PC-9 (cell line): ENCODE results near the gene SLC4A1AP. TPM values are rescaled to one million over a fixed set of nuclear protein-coding genes. Genes with fewer than 3 reads are reported as not detected.

Experiments
- Bru-seq: library from RNA; stranded (reverse); fragments of 400-500 nt; gene quantifications from one replicate; lab custom pipeline; 2021; lab: Mats Ljungman, UMichigan
- BruChase-seq, 2 experiments: library from RNA; stranded (reverse); fragments of 400-500 nt; gene quantifications; one replicate each; lab custom pipeline; 2021; lab: Mats Ljungman, UMichigan
- BruUV-seq: library from RNA; stranded (reverse); fragments of 400-500 nt; replicated peaks from 2 replicates; lab custom pipeline; 2021; lab: Mats Ljungman, UMichigan
- CTCF ChIA-PET: fragments of 300-600 bp; sonication (Branson Sonifier 250); formaldehyde crosslinking; loops from one replicate; lab custom pipeline; 2022; ENCODE audit warnings: antibody characterized with exemption; lab: Charles Lee
- POLR2A ChIA-PET: fragments of 300-600 bp; sonication (Branson Sonifier 250); formaldehyde crosslinking; loops from one replicate; lab custom pipeline; 2022; ENCODE audit warnings: antibody characterized with exemption; ENCODE audit not compliant: unreplicated experiment; lab: Charles Lee
- DNase-seq, 2 experiments: peaks; one replicate each; pipeline versions ENCODE4 v3.0.0 to v3.0.0-alpha.2; 2015 to 2022; ENCODE audit warnings: mixed read lengths in 1 of 2
- H2AFZ ChIP-seq: fragments of 200-600 bp; sonication (generic); 2 replicates; pipeline ENCODE4 v1.8.1; 2017; ENCODE audit warnings: antibody characterized with exemption
- H3F3A ChIP-seq: fragments of 200-600 bp; sonication (generic); 2 replicates; pipeline ENCODE4 v1.8.1; 2017; ENCODE audit warnings: antibody characterized with exemption, mild to moderate bottlenecking, low read depth; ENCODE audit not compliant: insufficient read depth
- H3K27ac ChIP-seq: fragments of 200-600 bp; sonication (generic); 2 replicates; pipeline ENCODE4 v1.6.1; 2016; ENCODE audit warnings: mixed run types
- H3K27me3 ChIP-seq: fragments of 200-600 bp; sonication (generic); 2 replicates; pipeline ENCODE4 v1.6.1; 2016; ENCODE audit warnings: low read depth, mixed run types; ENCODE audit not compliant: insufficient read depth
- H3K36me3 ChIP-seq: fragments of 200-600 bp; sonication (generic); 2 replicates; pipeline ENCODE4 v1.6.1; 2016; ENCODE audit warnings: low read depth, mixed run types
- H3K4me1 ChIP-seq: fragments of 200-600 bp; sonication (generic); replicated peaks from 2 replicates; pipeline ENCODE4 v1.6.1; 2016; ENCODE audit warnings: mixed run types; ENCODE audit not compliant: insufficient read depth
- H3K4me2 ChIP-seq: fragments of 200-600 bp; sonication (generic); 2 replicates; pipeline ENCODE4 v1.6.1; 2017; ENCODE audit warnings: mixed run types
- H3K4me3 ChIP-seq: fragments of 200-600 bp; sonication (generic); 2 replicates; pipeline ENCODE4 v1.6.1; 2016; ENCODE audit warnings: mixed run types
- H3K79me2 ChIP-seq: fragments of 200-600 bp; sonication (generic); 2 replicates; pipeline ENCODE4 v1.6.1; 2017; ENCODE audit warnings: low read depth, mixed run types
- H3K9me2 ChIP-seq: fragments of 200-600 bp; sonication (generic); 2 replicates; pipeline ENCODE4 v1.8.1; 2017; ENCODE audit warnings: mild to moderate bottlenecking; ENCODE audit not compliant: insufficient read depth
- H3K9me3 ChIP-seq: fragments of 200-600 bp; sonication (generic); 2 replicates; pipeline ENCODE4 v1.8.1; 2016; ENCODE audit warnings: low read depth; ENCODE audit not compliant: insufficient read depth
- H4K20me1 ChIP-seq: fragments of 200-600 bp; sonication (generic); 2 replicates; pipeline ENCODE4 v1.8.1; 2017; ENCODE audit not compliant: insufficient read depth
- EZH2 ChIP-seq: fragments of 200-600 bp; sonication (generic); IDR thresholded peaks from 2 replicates; pipeline ENCODE4 v1.8.0; 2017; ENCODE audit warnings: antibody characterized with exemption, low read depth
- intact Hi-C: fragments of 100-400 bp; cut with micrococcal nuclease; formaldehyde crosslinking; loops from one replicate; pipeline ENCODE4 v1.10.0; 2022; ENCODE audit not compliant: unreplicated experiment
- long read RNA-seq: library from polyadenylated mRNA; stranded (forward); transcript quantifications from one replicate; pipeline ENCODE4 v2.0.0, GENCODE V29; 2022
- total RNA-seq: library from RNA; stranded (reverse); gene quantifications from 2 replicates; pipeline ENCODE4 v1.2.3, GENCODE V29; 2021
- TF ChIP-seq, protein P1 (sequence below): fragments of 200-600 bp; sonication (generic); conservative IDR thresholded peaks from 2 replicates; pipeline ENCODE4 v1.6.1; 2017; ENCODE audit warnings: mixed run types, antibody characterized with exemption, mild to moderate bottlenecking, moderate library complexity

Gene SLC4A1AP, protein sequence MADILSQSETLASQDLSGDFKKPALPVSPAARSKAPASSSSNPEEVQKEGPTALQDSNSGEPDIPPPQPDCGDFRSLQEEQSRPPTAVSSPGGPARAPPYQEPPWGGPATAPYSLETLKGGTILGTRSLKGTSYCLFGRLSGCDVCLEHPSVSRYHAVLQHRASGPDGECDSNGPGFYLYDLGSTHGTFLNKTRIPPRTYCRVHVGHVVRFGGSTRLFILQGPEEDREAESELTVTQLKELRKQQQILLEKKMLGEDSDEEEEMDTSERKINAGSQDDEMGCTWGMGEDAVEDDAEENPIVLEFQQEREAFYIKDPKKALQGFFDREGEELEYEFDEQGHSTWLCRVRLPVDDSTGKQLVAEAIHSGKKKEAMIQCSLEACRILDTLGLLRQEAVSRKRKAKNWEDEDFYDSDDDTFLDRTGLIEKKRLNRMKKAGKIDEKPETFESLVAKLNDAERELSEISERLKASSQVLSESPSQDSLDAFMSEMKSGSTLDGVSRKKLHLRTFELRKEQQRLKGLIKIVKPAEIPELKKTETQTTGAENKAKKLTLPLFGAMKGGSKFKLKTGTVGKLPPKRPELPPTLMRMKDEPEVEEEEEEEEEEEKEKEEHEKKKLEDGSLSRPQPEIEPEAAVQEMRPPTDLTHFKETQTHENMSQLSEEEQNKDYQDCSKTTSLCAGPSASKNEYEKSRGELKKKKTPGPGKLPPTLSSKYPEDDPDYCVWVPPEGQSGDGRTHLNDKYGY
- total RNA-seq (18.5 and 22.7 TPM in 2 replicates), Bru-seq, nascent RNA (percentile 71 among the genes with signal in this experiment), BruChase-seq, experiment 1, labeled RNA remaining after a 2-hour chase (percentile 77 among the genes with signal in this experiment), BruChase-seq, experiment 2, labeled RNA remaining after a 6-hour chase (percentile 79 among the genes with signal in this experiment)
- long read RNA-seq, transcript SLC4A1AP-201 (14 exons, 2,959 nt), result major isoform, 73 of 82 reads
- long read RNA-seq, partial matches to known transcripts, result 2 of 82 reads
- long read RNA-seq, other reads (novel, unspliced or antisense), result 7 of 82 reads

- H3K4me1 ChIP-seq, result peaks cover 26% of the 10 kb centered on the region
- peak within 1 kb of the TSS; percentile 94 for H3K4me2 ChIP-seq
- no peaks in the 10 kb centered on the region for H3K9me2 ChIP-seq
- no peaks in the 10 kb centered on the region for H3K27me3 ChIP-seq
- TF ChIP-seq, protein P1, sequence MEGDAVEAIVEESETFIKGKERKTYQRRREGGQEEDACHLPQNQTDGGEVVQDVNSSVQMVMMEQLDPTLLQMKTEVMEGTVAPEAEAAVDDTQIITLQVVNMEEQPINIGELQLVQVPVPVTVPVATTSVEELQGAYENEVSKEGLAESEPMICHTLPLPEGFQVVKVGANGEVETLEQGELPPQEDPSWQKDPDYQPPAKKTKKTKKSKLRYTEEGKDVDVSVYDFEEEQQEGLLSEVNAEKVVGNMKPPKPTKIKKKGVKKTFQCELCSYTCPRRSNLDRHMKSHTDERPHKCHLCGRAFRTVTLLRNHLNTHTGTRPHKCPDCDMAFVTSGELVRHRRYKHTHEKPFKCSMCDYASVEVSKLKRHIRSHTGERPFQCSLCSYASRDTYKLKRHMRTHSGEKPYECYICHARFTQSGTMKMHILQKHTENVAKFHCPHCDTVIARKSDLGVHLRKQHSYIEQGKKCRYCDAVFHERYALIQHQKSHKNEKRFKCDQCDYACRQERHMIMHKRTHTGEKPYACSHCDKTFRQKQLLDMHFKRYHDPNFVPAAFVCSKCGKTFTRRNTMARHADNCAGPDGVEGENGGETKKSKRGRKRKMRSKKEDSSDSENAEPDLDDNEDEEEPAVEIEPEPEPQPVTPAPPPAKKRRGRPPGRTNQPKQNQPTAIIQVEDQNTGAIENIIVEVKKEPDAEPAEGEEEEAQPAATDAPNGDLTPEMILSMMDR, result peak; percentile 18; the same call in 1 of the 2 replicates
- no peak for TF ChIP-seq EZH2
- intact Hi-C loops, result loop anchor here (1.0 kb wide), 1 partner anchor 255 kb away; no protein-coding TSS in a partner anchor
- TSS peak; percentile 41 for BruUV-seq
- peaks cover 36% of the 10 kb centered on the region for H3K36me3 ChIP-seq
- ChIA-PET POLR2A (interaction anchor here (0.7 kb wide), 1 partner anchor 260 kb away, joined by 3 read pairs; no protein-coding TSS in a partner anchor), CTCF (interaction anchor here (0.5 kb wide), 1 partner anchor 1443 kb away, joined by 3 read pairs; no protein-coding TSS in a partner anchor)
- H3K9me3 ChIP-seq, result no peaks in the 10 kb centered on the region
- H3K79me2 ChIP-seq, result peaks cover 42% of the 10 kb centered on the region
- peak; percentile 69 to 71 for DNase-seq
- peaks cover 5% of the 10 kb centered on the region; the same call in 1 of the 2 replicates for H4K20me1 ChIP-seq
- peaks cover 11% of the 10 kb centered on the region; the same call in 1 of the 2 replicates for H3F3A ChIP-seq
- H3K27ac ChIP-seq, result peak within 1 kb of the TSS; percentile 83
- H2AFZ ChIP-seq, result peak within 1 kb of the TSS; percentile 97
- peak within 1 kb of the TSS; percentile 86 for H3K4me3 ChIP-seq
These were observed at the start of gene SLC4A1AP, which contains the start of gene SUPT7L for GRCh38 chr2:27663285-27664153. Gene SLC4A1AP (plus strand): TSS chr2:27663889. CDS start chr2:27663915, 26 bp downstream. Gene SUPT7L (minus strand): TSS chr2:27663614. CDS start chr2:27662192, 1,422 bp downstream.

- CTCF ChIA-PET, result no interaction called here
- Histone ChIP-seq H3K9me2 (no peaks in the 10 kb centered on the region), H3K4me1 (no peaks in the 10 kb centered on the region), H3K36me3 (peaks cover 36% of the 10 kb centered on the region), H3F3A (peaks cover 19% of the 10 kb centered on the region), H3K27ac (no peak overlapping the region), H4K20me1 (no peaks in the 10 kb centered on the region; the same call in none of the 2 replicates), H3K4me3 (no peak overlapping the region), H3K79me2 (peaks cover 7% of the 10 kb centered on the region), H3K4me2 (no peak overlapping the region), H2AFZ (no peak overlapping the region), H3K9me3 (no peaks in the 10 kb centered on the region), H3K27me3 (no peaks in the 10 kb centered on the region)
- intact Hi-C loops, result no loop called here
- TF ChIP-seq EZH2, result no peak
- TF ChIP-seq, protein P1, result no peak
- POLR2A ChIA-PET, result no interaction called here
- DNase-seq, result no peak
- no TSS peak for BruUV-seq
These were observed 49.7 kb upstream of the SLC4A1AP start for GRCh38 chr2:27613985-27614384.
